ENCODE measurements around the gene DIP2C.

DNA sequence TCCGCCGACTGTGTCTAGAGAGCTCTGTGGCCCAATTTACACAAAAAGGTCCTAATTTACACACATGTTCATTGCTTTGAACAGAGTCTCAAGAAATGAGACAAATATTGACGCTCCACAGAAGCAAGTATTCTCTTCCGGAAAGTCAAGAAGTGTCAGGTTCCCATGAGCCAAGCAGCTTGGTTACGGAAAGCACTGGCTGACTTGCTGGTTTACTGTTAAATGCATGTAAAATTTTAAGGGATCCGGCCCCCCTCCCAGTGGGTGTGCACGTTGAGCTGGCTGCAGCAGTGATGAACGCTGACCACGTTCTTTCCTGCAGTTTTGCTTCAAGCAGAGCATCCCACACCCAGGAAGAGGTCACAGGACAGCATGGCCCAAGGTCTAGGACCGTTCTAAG lies 76.8 kb downstream of the DIP2C start:
- TF ChIP-seq, protein P1, sequence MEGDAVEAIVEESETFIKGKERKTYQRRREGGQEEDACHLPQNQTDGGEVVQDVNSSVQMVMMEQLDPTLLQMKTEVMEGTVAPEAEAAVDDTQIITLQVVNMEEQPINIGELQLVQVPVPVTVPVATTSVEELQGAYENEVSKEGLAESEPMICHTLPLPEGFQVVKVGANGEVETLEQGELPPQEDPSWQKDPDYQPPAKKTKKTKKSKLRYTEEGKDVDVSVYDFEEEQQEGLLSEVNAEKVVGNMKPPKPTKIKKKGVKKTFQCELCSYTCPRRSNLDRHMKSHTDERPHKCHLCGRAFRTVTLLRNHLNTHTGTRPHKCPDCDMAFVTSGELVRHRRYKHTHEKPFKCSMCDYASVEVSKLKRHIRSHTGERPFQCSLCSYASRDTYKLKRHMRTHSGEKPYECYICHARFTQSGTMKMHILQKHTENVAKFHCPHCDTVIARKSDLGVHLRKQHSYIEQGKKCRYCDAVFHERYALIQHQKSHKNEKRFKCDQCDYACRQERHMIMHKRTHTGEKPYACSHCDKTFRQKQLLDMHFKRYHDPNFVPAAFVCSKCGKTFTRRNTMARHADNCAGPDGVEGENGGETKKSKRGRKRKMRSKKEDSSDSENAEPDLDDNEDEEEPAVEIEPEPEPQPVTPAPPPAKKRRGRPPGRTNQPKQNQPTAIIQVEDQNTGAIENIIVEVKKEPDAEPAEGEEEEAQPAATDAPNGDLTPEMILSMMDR (IDR thresholded peaks at IDR 0.05), result no peak
- no peak for TF ChIP-seq POLR2A (IDR thresholded peaks at IDR 0.05)
- no peak for TF ChIP-seq POLR2AphosphoS5 (IDR thresholded peaks at IDR 0.05; ENCODE audit: insufficient read depth in 1 of 2, low read depth in 1 of 2)
